IPS DF 4.7 (cell line): Measurements from ENCODE around the gene MRPL23.

Experiments
- DNase-seq: peaks from one replicate; pipeline ENCODE4 v3.0.0-alpha.2; 2013; ENCODE audit warnings: low spot score; ENCODE audit errors: extremely low read depth

The MRPL23 gene

DNA sequence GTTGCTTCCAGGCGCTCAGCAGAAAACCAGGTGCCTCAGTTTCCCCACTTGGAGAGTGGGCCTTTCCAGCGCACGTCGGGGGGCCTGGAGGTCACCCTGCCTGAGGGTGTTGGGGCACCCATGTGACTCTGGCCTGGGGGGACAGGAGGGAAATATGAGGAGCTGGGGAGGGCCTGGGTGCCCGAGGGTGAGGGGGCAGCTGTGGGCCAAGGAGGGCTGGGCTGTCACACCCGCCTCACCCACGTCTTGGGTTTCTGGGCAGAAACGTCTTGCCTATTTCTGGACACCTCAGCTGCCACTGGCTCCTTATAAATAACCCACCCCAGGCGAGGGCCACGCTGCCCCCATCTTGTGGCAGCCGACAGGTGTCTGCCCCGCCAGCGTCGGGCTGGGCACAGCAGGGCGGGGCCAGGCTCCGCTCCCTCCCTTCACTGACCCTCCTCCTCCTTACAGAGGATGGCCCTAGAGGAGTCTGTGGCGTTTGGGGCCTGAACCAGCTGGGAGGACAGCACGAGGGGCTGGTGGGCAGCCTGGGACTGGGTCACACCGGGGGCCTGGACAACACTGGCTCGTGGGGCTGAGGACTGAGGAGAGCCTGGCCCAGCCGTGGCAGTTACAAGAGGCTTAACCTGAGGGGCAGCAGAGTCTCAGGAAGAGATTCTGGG lies 26.1 kb upstream of the MRPL23 start:
- DNase-seq: no peak

DNA sequence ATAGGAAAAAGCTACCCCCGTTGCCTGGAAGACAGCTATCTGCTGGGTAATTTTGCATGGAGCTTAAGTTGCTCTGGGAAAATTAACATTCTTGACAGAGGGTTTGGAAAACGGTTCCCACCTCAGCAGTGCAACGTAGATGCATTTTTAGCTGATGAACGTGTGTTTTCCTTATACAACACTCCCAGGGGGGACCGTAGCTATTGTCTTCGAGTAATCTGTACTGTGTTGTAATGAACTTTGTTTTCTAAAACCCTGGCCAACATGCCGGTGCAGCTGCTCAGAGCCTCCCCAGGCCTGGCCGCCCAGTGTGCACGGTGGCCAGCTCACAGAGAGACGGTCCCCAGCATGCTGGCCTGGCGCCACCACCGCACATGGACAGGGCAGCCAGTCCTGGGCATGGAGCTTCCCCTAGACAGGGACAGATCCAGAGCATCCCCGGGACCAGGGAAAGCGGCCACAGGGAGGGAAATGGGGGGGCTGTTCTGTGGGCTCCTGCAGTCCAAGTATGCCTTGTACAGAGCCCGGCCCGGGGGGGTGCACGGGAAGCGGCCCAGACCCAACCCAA lies 25.5 kb upstream of the MRPL23 start:
- no peak for DNase-seq

DNA sequence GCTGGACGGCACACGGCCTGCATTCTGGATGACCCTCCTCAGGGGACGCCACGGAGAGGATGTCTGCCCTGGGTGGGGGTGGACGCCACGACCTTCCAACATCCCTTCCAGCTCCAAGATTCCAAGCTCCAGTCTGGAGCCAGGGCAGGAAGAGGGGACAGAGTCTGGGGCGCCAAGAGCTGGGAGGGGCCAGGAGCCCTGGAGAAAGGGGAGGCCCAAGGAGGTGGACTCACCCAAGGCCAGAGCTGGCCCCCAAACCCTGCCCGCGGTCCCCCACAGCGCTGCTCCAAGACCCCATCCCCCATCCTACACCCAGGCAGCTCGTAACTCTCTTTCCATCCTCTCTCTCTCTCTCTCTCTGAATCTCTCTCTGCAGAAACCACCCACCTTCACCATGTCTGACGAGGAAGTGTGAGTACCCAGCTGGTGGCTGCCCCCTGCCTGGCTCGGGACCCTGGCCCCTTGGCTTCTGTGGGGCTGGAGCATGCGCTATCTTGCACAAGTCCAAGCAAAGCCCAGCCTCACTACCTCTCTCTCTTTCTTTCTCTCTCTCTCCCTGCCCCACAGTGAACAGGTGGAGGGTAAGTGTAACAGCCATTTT lies 24.6 kb upstream of the MRPL23 start:
- no peak for DNase-seq

DNA sequence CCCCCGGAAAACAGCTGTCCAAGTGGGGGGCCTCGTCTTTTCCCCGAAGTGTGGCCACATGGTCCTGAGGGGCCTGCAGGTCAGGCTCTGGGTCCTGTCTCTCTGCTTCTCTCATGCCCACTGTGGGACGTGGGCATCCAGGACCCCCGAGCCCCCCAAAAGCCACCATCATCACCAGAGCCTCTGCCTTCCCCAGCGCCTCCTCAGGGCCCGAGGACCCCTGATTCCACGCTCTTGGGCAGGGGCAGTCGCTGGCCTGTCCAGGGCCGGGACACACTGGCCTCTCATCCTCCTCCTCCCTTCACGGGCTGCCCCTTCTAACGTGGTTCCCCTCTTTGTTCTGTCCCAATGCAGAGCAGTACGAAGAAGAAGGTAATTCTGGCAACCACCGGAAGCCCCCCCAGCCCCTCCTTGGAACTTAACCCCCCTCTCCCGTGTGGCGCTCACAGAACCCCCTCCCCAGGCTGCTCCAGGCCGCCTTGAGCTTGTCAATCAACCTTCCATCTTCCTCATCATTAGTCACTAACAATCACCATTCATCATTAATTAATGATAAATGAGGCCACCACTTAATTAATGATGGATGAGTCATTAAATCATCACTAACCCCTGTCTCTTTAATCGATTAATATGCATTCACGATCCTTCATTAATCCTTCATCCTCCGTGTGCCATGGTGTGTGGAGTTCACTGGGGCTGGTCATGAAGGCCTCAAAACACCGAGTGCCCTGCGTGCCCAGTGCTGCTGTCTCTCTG lies 23.8 kb upstream of the MRPL23 start:
- no peak for DNase-seq

DNA sequence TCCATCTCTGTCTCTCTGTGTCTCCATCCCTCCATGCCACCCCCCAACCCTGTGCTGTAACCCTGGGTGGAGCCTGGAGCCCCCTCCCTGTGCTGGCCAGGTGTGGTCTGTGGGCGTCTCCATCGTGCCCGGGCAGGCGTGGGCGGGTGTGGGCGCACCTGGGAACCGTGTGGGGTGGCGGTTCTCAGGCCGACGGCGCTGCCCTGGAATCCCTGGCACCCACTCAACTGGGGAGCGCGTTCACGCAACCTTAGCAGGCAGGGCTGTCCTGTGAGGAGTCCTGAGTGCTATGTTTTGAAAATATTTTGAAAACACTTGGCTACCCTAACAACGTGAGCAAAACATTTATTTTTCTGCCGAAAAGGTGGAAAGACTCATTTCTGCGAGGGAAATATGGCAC lies 23.0 kb upstream of the MRPL23 start:
- DNase-seq: no peak

DNA sequence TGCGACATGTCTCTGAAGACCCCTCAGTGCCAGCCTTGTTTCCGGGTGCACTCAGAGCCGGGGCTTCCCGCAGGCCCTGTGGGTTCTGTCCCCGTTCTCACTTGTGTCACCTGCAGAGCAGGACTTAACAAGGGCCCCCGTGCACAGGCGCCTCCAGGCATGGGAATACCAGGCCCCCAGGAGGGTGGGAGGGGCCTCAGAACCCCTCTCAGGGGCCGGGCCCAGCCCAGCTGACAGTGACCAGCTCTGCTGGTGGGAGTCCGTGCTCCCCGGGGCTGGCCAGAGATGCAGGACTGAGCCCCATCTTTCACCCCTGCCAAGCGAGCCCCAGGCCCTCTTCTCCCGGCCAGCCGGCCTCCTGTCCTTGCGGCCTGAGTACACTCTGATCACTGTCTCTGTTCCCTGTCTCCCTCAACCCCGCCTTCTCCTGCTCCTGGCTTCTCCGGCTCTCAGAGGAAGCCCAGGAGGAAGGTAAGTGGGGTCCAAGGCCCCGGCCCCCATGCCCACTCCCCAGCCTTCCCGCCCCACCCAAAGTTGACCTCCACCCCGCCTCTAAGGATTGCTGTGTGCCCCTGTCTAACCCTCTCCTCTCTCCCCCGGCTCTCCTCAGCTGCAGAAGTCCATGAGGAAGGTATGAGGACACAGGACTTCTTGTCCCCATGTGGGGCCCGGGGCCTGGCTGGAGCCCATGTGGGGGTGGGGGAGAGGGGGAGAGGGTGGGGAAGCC lies 22.3 kb upstream of the MRPL23 start:
- DNase-seq: no peak

DNA sequence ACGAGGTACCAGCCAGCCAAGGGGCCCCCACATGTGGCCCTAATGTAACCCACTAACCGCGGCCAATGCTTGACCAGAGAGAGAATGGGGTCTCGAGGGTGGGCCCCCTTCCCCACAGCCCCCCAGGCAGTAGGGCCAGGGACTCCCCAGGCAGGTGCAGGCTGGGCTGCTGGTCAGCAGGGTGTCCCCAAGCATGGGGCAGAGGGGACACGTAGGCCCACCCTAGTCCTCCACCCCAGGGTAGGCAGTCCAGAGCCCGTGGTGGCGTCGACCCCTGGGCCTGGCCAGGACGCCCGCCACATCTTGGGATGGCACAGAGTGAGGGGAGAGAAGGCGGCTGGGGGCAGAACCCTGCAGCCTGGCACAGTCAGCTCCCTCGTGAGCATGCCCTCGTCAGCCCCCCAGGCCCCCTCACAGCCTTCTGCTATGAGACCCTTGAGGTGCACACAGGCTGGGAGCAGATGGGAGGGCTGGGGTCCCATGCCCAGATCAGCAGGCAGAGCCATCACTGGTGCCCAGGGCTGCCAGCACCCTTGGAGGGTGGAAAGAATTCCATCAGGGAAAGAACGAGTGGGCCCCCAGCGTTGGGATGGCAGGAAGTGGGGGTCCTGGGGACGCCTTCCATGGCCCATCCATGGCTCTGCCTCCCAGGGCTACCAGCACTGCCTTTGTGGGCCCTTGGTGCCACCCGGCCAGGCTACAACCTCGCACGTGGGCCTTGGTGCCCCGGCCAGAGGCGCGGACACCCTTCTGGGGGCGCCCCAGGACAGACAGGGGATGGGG lies 21.6 kb upstream of the MRPL23 start:
- DNase-seq: no peak

DNA sequence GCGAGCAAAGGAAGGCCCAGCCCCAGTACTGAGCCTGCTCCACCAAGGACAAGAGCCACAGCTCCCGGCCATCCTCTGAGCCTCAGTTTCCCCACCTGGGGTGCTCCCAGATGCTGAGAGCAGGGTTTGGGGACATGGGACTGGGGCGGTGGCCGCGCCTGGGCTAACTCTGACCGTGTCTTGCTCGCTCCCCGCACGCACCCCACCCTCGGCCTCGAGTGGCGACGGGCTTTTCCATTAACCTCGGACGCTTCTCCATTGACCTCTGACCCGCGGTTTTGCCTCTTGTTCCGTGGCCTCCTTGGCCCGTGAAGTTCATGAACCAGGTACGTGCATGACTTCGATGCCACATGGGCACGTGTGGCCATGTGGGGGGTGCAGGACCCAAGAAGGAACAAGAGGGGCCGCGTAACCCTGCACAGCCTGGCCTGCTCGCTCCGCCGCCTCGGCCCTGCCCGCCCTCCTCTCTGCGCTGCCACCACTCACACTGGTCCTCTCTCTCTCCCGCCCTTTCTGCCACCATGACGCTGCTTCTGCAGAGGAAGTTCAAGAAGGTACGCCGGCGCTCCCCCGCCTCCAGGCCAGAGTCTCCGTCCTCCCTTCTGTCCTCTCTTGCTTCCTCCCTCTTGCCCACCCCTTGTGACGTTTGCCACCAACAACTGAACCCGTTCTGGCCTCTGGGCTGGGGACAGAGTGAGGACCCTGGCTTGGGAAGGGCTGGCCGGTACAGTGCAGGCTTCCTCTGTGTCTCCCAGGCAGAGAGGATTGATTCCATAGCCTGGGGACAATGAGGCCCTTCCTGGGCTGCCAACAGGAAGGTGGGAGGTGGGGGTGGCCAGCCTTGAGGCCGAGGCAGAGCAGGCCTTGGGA lies 20.7 kb upstream of the MRPL23 start:
- DNase-seq: no peak

DNA sequence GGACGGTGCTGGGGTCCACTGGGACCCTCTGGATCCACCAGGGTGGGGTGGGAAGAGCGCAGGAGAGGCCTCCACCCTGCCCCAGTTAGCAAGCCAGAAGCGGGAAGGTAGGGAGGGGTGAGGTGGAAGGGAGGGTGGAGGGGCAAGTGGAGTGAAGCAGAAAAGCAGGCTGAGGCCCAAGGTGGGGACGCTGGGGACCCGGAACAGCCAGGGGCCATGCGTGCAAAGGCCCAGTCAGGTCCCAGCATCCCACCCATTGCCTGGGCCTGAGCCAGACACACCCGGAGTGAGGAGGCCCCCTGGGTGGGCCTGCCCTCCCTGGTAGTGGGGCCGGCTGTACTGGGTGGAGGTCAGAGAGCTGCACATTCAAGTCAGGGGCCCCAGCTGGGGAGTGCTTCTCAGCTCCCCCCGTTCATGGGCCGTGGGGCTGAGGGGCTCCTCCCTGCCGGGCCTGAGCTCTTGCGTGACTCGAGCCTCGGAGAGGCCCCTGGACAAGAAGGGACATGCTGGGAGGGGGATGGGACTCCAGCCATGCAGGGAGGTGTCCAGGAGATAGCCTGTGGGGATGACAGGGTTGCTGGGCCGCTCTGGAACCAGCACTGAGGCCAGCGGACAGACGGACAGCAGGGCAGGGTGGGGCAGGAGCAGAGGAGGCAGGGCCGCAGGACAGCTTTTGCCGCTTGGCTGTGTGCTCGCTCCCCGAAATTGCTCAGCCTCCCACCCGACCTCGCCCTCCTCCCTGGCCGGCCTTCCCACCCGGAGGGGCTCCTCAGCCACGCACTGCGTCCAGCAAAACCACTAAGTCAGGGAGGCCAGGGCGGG lies 19.9 kb upstream of the MRPL23 start:
- DNase-seq: no peak

DNA sequence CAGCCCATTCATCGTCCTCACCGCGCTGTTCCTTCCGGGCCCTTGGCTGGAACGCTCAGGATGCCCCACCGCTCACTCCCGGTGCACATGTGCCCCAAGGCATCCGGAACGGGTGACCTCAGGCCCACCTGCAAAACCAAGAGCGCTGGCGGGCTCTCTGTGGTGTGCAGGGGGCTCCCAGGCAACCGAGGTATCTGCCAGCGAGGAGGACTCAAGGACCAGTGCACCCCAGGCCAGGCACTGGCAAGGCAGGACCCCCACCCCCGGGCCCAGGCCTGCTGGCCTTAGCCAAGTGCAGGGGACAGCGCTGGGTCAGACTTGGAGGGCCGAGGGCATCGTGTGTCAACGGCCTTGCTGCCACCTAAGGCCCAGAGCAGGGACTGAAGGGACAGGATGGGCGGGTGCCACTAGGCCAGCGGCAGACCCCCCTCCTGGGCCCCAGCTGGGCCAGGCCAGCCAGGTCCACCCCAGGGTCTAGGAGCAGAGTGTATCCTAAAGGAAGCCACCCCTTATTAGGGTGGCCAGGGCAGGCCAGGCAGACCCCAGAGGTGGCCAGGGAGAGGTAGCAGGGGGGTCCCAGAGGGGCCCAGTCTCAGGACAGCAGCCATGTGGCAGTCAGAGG lies 19.2 kb upstream of the MRPL23 start:
- no peak for DNase-seq

DNA sequence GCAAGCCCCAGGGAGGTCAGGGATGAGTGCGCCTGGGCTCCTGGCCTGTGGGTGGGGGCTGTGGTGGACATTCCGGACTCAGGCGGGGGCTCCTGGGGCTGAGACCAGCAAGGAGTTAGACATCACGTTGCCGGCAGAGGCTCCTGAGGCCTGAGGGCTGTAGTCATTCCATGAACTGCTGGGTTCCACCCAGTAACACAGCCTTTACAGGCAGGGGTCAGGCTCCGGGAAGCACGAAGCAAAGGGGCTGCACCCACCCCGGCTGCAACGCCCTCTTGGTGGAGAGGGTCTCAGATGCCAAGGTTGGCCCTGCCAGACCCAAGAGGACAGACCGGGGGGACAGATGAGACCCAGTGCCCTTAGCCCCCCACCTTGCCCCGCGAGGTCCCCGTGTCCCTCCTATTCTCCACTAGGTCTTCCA lies 18.7 kb upstream of the MRPL23 start:
- no peak for DNase-seq

DNA sequence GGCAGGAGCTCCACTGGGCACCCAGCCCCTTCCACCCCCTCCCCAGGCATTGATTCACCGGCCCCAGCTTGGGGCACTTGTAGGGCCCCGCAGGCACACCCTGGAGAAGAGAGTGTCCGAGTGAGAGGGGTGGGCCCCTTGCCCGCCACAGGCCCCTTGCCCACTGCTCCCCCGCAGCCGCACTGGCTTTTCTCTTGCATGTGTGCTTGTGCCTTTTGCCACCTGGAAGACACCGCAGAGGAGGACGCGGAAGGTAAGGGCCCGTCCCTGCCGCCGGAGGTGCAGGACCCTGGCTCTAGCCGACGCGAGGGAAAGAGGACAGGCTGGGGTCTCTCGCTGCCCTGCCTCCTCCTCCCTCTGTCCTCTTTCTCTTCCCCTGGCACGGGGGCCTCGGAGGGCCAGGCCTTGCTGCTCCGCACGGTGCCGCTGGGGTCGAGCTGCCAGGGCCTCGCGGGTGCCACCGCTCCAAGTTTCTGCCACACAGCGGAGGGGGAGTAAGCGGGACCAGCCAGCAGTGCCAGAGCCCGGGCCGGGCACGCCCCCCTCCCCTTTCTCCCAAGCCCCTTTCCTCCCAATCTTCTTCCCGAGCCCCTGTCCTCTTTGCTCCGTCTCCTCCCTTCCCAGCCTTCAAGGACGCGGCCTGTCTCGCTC lies 18.1 kb upstream of the MRPL23 start:
- no peak for DNase-seq

DNA sequence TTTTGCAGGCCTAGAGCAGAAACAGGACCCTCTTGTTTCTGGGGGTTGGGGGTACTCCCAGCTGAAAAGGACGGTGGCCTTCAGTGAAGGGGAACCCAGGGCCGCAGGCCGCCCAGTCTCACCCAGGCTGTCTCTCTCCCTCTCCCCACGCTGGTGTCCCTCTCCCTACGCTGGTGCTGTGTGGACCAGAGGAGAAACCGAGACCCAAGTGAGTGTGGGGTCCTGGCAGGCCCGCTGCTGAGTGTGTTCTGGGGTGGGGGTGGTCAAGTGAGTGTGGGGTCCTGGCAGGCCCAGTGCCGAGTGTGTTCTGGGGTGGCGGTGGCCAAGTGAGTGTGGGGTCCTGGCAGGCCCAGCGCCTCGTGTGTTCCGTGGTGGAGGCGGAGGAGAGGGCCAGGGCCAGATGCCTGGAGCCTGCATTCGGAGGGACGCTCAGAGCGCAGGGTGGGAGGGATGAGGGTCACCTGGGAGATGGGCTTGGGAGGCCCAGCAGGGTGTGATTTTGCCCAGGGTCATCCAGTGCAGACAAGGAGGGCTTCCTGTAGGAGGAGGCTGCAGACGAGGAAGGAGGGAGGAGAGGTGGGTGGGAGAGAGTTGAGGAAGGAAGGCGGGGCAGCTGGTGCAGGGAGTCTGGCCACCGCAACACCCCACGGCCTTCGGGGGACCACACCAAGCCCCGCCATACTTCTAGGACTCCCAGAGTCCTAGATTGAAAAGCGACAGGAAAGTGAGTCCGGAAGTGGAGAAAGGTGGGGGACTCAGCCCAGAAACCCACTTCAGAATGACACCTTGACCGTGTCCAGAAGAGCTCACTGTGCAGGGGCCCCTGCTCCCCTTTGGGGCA lies 17.3 kb upstream of the MRPL23 start:
- no peak for DNase-seq

DNA sequence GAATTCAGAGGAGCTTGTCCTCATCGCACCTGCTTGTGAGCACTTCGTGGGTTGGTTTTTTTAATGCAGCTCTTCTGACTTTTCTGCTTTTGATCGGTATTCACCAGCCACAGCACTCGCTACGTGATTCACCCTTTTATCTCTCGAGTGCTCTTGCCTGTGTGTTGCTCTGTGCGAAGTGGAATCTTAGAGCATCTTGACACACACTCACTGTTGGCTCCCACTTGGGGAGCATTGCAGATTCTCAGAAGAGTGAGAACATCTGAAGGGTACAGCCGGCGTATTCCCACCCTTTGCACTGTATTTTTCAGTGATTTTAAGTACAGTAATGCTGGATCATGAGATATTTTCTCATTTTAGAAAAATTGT lies 16.7 kb upstream of the MRPL23 start:
- DNase-seq: no peak

DNA sequence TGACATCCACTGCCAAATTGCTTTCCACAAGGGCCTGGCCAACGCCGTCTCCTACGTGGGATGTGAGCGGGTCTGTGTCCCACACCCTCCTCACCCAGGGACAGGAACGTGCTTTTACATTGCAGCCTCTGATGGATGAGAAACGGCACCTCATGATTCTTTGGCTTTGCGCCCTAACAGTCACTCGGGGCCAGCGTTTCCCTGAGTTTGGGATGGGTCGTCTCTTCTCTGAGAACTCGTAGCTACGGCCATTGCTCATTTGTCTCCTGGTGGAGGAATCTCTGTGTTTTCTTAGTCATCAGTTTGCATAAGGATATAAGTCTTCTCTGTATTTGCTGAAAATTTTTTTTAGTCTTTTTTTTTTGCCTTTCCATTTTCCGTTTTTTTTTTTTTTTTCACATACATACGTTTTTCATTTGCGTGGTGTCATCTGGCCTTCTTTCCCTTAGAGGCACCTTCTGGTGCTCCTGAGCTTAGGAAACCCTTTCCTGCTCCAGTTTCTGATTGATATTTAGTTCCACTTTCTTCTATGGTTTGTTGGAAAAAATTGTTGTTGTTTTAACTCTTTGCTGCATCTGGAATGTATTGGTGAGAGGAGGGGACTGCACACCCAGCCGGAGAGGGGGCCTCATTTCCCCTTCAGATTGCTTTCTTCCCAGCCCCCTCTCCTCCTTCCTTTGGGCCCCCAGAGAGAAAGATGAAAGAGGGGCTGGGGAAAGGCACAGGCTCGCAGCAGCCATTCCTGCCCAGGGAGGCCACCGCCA lies 15.6 kb upstream of the MRPL23 start:
- DNase-seq: no peak

DNA sequence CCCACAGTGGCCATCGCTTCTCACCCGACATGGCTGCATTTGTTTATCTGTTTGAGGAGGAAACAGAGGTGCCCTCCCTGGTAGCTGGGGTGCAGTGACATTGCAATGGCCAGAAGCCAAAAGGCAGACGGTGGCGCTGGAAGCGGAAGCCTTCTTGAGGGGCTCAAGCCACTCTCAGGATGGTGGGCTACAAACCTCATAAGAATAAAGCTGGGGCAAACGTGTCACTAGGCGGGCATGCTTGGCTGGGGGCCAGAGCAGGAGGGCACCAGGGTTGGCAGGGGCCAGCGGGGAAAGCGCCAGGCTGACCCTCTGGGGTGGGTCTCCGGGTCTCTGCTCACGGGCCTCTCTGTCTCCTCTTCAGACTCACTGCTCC lies 15.0 kb upstream of the MRPL23 start:
- DNase-seq: no peak

DNA sequence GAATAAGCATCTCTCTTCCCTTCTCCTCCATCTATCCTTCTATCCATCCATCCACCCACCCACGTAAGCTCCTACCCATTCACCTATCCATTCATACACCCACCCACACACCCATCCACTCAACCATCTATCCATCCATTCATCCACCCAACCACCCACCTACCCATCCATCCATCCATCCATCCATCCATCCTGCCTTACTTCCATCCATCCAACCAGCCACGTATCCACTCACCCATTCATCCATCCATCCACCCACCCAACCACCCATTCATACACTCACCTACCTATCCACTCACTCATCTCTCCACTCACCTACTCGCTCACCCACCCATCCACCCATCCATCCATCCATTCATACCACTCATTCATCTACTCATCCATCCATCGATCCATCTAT lies 14.5 kb upstream of the MRPL23 start:
- no peak for DNase-seq
